H9 (cell line): ENCODE data around the gene ADAMTS6. TPM values are rescaled to one million over a fixed set of nuclear protein-coding genes. Genes with fewer than 3 reads are reported as not detected.

Source experiments
- DNase-seq: peaks from one replicate; pipeline ENCODE4 v3.0.0-alpha.2; 2017
- H2AFZ ChIP-seq: one replicate; pipeline ENCODE4 v1.6.1; 2013; ENCODE audit warnings: mild to moderate bottlenecking, low read length, control low read depth, moderate library complexity
- H2AK5ac ChIP-seq: 2 replicates; pipeline ENCODE4 v1.6.1; 2013; ENCODE audit warnings: low read length, control low read depth, mixed read lengths; ENCODE audit not compliant: insufficient read length
- H2BK120ac ChIP-seq: one replicate; pipeline ENCODE4 v1.6.1; 2013; ENCODE audit warnings: low read depth, mild to moderate bottlenecking, low read length, control low read depth, inconsistent platforms; ENCODE audit not compliant: poor library complexity, severe bottlenecking
- H2BK12ac ChIP-seq: 2 replicates; pipeline ENCODE4 v1.6.1; 2013; ENCODE audit warnings: low read length, control low read depth, mixed read lengths, low read depth; ENCODE audit not compliant: insufficient read length
- H2BK15ac ChIP-seq: 2 replicates; pipeline ENCODE4 v1.6.1; 2013; ENCODE audit warnings: low read depth, low read length, control low read depth
- H2BK20ac ChIP-seq: one replicate; pipeline ENCODE4 v1.6.1; 2013; ENCODE audit warnings: low read depth, mild to moderate bottlenecking, low read length, control low read depth, inconsistent platforms; ENCODE audit not compliant: poor library complexity, severe bottlenecking
- H2BK5ac ChIP-seq: 2 replicates; pipeline ENCODE4 v1.6.1; 2013; ENCODE audit warnings: low read length, control low read depth, mixed read lengths; ENCODE audit not compliant: insufficient read length
- H3K14ac ChIP-seq: 2 replicates; pipeline ENCODE4 v1.6.1; 2013; ENCODE audit warnings: low read length, control low read depth; ENCODE audit not compliant: insufficient read depth
- H3K18ac ChIP-seq: 2 replicates; pipeline ENCODE4 v1.6.1; 2013; ENCODE audit warnings: low read depth, mild to moderate bottlenecking, mixed read lengths, low read length, control low read depth; ENCODE audit not compliant: insufficient read length
- H3K23ac ChIP-seq: 2 replicates; pipeline ENCODE4 v1.6.1; 2013; ENCODE audit warnings: low read length, control low read depth, mixed read lengths, low read depth; ENCODE audit not compliant: insufficient read length
- H3K23me2 ChIP-seq: 2 replicates; pipeline ENCODE4 v1.6.1; 2013; ENCODE audit warnings: low read depth, mild to moderate bottlenecking, mixed read lengths, low read length, control low read depth; ENCODE audit not compliant: insufficient read length, poor library complexity, severe bottlenecking
- H3K27ac ChIP-seq: 2 replicates; pipeline ENCODE4 v1.5.1; 2013; ENCODE audit warnings: low read length, control low read depth, mixed read lengths, low read depth; ENCODE audit not compliant: insufficient read length
- H3K27me3 ChIP-seq: 2 replicates; pipeline ENCODE4 v1.6.1; 2013; ENCODE audit warnings: low read length, control low read depth, inconsistent platforms; ENCODE audit not compliant: insufficient read depth
- H3K4ac ChIP-seq: 2 replicates; pipeline ENCODE4 v1.6.1; 2013; ENCODE audit warnings: low read depth, mild to moderate bottlenecking, control low read depth, inconsistent platforms, low read length, moderate library complexity
- H3K4me1 ChIP-seq: 2 replicates; pipeline ENCODE4 v1.6.1; 2013; ENCODE audit warnings: low read length, control low read depth, inconsistent platforms; ENCODE audit not compliant: insufficient read depth
- H3K4me2 ChIP-seq: 2 replicates; pipeline ENCODE4 v1.6.1; 2013; ENCODE audit warnings: low read length, control low read depth, mixed read lengths; ENCODE audit not compliant: insufficient read length, insufficient read depth
- H3K56ac ChIP-seq: 2 replicates; pipeline ENCODE4 v1.6.1; 2013; ENCODE audit warnings: low read depth, mild to moderate bottlenecking, mixed read lengths, low read length, control low read depth; ENCODE audit not compliant: insufficient read length
- H3K79me1 ChIP-seq: 2 replicates; pipeline ENCODE4 v1.6.1; 2013; ENCODE audit warnings: low read depth, mild to moderate bottlenecking, moderate library complexity, low read length, control low read depth, inconsistent platforms; ENCODE audit not compliant: insufficient read depth, poor library complexity, severe bottlenecking
- H3K79me2 ChIP-seq: 2 replicates; pipeline ENCODE4 v1.6.1; 2013; ENCODE audit warnings: low read length, control low read depth, inconsistent platforms; ENCODE audit not compliant: insufficient read depth
- H3K9ac ChIP-seq: 2 replicates; pipeline ENCODE4 v1.6.1; 2013; ENCODE audit warnings: low read length, control low read depth, mixed read lengths; ENCODE audit not compliant: insufficient read length; ENCODE audit errors: extremely low read depth
- H3K9me3 ChIP-seq: one replicate; pipeline ENCODE4 v1.6.1; 2013; ENCODE audit warnings: low read depth, low read length, inconsistent platforms; ENCODE audit not compliant: control insufficient read depth
- H3T11ph ChIP-seq: one replicate; pipeline ENCODE4 v1.6.1; 2013; ENCODE audit warnings: mild to moderate bottlenecking, low read length, control low read depth, inconsistent platforms
- H4K20me1 ChIP-seq: one replicate; pipeline ENCODE4 v1.6.1; 2013; ENCODE audit not compliant: control insufficient read depth, insufficient read length, insufficient read depth
- H4K5ac ChIP-seq: 2 replicates; pipeline ENCODE4 v1.6.1; 2013; ENCODE audit warnings: low read depth, mild to moderate bottlenecking, mixed read lengths, low read length, control low read depth; ENCODE audit not compliant: insufficient read length
- H4K8ac ChIP-seq: replicated peaks from 2 replicates; pipeline ENCODE4 v1.6.1; 2013; ENCODE audit warnings: low read length, control low read depth, mixed read lengths, low read depth; ENCODE audit not compliant: insufficient read length
- H4K91ac ChIP-seq: 2 replicates; pipeline ENCODE4 v1.6.1; 2013; ENCODE audit warnings: low read depth, mild to moderate bottlenecking, moderate library complexity, mixed read lengths, low read length, control low read depth; ENCODE audit not compliant: insufficient read length
- H3K27ac Mint-ChIP-seq, 3 experiments: 2 replicates in 2 of 3; 3 replicates in 1 of 3; pipeline ENCODE4 v1.8.0; 2020 to 2021; ENCODE audit warnings: mixed read lengths in 3 of 3, mild to moderate bottlenecking in 1 of 3, moderate library complexity in 1 of 3
- H3K27me3 Mint-ChIP-seq: 2 replicates; pipeline ENCODE4 v1.8.0; 2021; ENCODE audit warnings: low read depth, mild to moderate bottlenecking, moderate library complexity, mixed read lengths
- H3K36me3 Mint-ChIP-seq, 3 experiments: 2 replicates in 2 of 3; 3 replicates in 1 of 3; pipeline ENCODE4 v1.8.0; 2020 to 2021; ENCODE audit warnings: low read depth in 3 of 3, mixed read lengths in 3 of 3; ENCODE audit not compliant: insufficient read depth in 1 of 3
- H3K4me1 Mint-ChIP-seq, 2 experiments: 2 replicates each; pipeline ENCODE4 v1.8.0; 2020; ENCODE audit warnings: mixed read lengths in 2 of 2
- H3K4me3 Mint-ChIP-seq, 2 experiments: 2 replicates in 1 of 2; 3 replicates in 1 of 2; pipeline ENCODE4 v1.8.0; 2020 to 2021; ENCODE audit warnings: mild to moderate bottlenecking in 2 of 2, mixed read lengths in 2 of 2, moderate library complexity in 1 of 2
- H3K9me3 Mint-ChIP-seq, 2 experiments: 2 replicates in 1 of 2; 3 replicates in 1 of 2; pipeline ENCODE4 v1.8.0; 2020; ENCODE audit warnings: mild to moderate bottlenecking in 2 of 2, mixed read lengths in 2 of 2, moderate library complexity in 1 of 2
- CTCF ChIP-seq: fragments of 200-600 bp; sonication (generic); conservative IDR thresholded peaks from 3 replicates; pipeline ENCODE4 v1.8.0; 2021; ENCODE audit warnings: antibody characterized with exemption, mild to moderate bottlenecking
- WGBS: extraction: QIAGEN DNeasy Blood & Tissue Kit; methylation state at CpG from one replicate; pipeline ENCODE4 v1.1.7; 2013; ENCODE audit warnings: missing lambda C conversion rate, low lambda C conversion rate, mixed read lengths; ENCODE audit not compliant: insufficient read length; ENCODE audit errors: extremely low coverage; 5-methylcytosine and 5-hydroxymethylcytosine counted together
- total RNA-seq: library from RNA; stranded (reverse); gene quantifications from 2 replicates; pipeline ENCODE4 v1.2.1, GENCODE V29; 2021

Gene ADAMTS6
- total RNA-seq, 1 experiment from 2014 or later: 0.33 TPM

GRCh38 chr5:65525726-65526125, 44.0 kb upstream of the ADAMTS6 start:
- Histone ChIP-seq H4K8ac (no peak overlapping the region), H3K79me2 (no peaks in the 10 kb centered on the region), H3K56ac (no peak overlapping the region), H3K23ac (no peak overlapping the region), H3K79me1 (no peaks in the 10 kb centered on the region), H2BK120ac (no peak overlapping the region), H2AK5ac (no peak overlapping the region), H3K4me1 (no peaks in the 10 kb centered on the region), H4K20me1 (no peaks in the 10 kb centered on the region), H3T11ph (no peak overlapping the region), H3K14ac (no peak overlapping the region), H4K5ac (no peak overlapping the region), H3K18ac (no peak overlapping the region), H3K9ac (no peak overlapping the region), H2BK5ac (no peak overlapping the region), H3K27ac (no peak overlapping the region), H2BK20ac (no peak overlapping the region), H3K4ac (no peak overlapping the region), H3K23me2 (no peaks in the 10 kb centered on the region), H4K91ac (no peak overlapping the region), H2AFZ (no peak overlapping the region), H2BK15ac (no peak overlapping the region), H3K4me2 (no peak overlapping the region), H2BK12ac (no peak overlapping the region), H3K27me3 (no peaks in the 10 kb centered on the region), H3K9me3 (no peaks in the 10 kb centered on the region)
- TF ChIP-seq CTCF: no peak
- Mint-ChIP-seq H3K4me3 (no peak overlapping the region), H3K9me3 (no peaks in the 10 kb centered on the region), H3K27ac (no peak overlapping the region; a peak in 1 of 7 replicates), H3K36me3 (peaks cover 10 to 48% (median 40%) of the 10 kb centered on the region in 3 experiments; a peak in 6 of 7 replicates), H3K27me3 (no peaks in the 10 kb centered on the region), H3K4me1 (no peaks in the 10 kb centered on the region)
- DNase-seq: no peak
- no CpG with 5 or more reads among the region's 3 CpGs for WGBS
